CD4-positive, alpha-beta T cell (primary cell): ENCODE measurements around the gene GOLGA6C. TPM values are rescaled to one million over a fixed set of nuclear protein-coding genes. Genes with fewer than 3 reads are reported as not detected.
A peak's percentile ranks its signal among the peaks of the same experiment; 100 is the strongest.
"Not testable (repeated sequence)": the region's sequence is repeated elsewhere in the genome, so short reads cannot be mapped to it uniquely, and the experiment has no call there.

Experiments used
- ATAC-seq: fragments of 200-7000 bp; cut with Tn5 transposase; one replicate; pipeline ENCODE4 v1.10.0; 2022; ENCODE audit warnings: mild to moderate bottlenecking; ENCODE audit not compliant: poor library complexity
- CTCF ChIA-PET: fragments of 350-600 bp; sonication (Branson Sonifier 250); formaldehyde crosslinking; loops from one replicate; lab custom pipeline; 2021; ENCODE audit warnings: antibody characterized with exemption, inconsistent platforms; lab: Charles Lee
- POLR2A ChIA-PET: fragments of 350-600 bp; sonication (Branson Sonifier 250); formaldehyde crosslinking; loops from one replicate; lab custom pipeline; 2021; ENCODE audit warnings: antibody characterized with exemption, inconsistent platforms; lab: Charles Lee
- DNase-seq, 14 experiments: peaks; one replicate each; pipeline ENCODE4 v3.0.0-alpha.2; 2013 to 2020; ENCODE audit warnings: mixed read lengths in 2 of 14
- H3K27ac ChIP-seq, 2 donors: one replicate each; pipeline versions ENCODE4 v1.5.1 to v1.7.0; 2013; ENCODE audit warnings: low read length in 2 of 2, low read depth in 1 of 2, mild to moderate bottlenecking in 1 of 2
- H3K27me3 ChIP-seq, 2 experiments: 1 replicate in 1 of 2; 2 replicates in 1 of 2; pipeline versions ENCODE4 v1.6.1 to v1.7.0; 2013; ENCODE audit warnings: low read length in 2 of 2, control low read depth in 1 of 2, mild to moderate bottlenecking in 1 of 2, moderate library complexity in 1 of 2; ENCODE audit not compliant: insufficient read depth in 2 of 2, control insufficient read depth in 1 of 2
- H3K36me3 ChIP-seq: one replicate; pipeline ENCODE4 v1.6.1; 2013; ENCODE audit warnings: low read length, control low read depth; ENCODE audit not compliant: insufficient read depth
- H3K4me1 ChIP-seq: one replicate; pipeline ENCODE4 v1.6.1; 2013; ENCODE audit warnings: low read length, control low read depth; ENCODE audit not compliant: insufficient read depth
- H3K4me3 ChIP-seq: one replicate; pipeline ENCODE4 v1.5.1; 2013; ENCODE audit warnings: mild to moderate bottlenecking, low read length, moderate library complexity
- H3K9me3 ChIP-seq, 2 experiments: 1 replicate in 1 of 2; 2 replicates in 1 of 2; pipeline versions ENCODE4 v1.6.1 to v1.7.0; 2013; ENCODE audit warnings: low read length in 2 of 2, mild to moderate bottlenecking in 2 of 2, control low read depth in 1 of 2, moderate library complexity in 1 of 2; ENCODE audit not compliant: control insufficient read depth in 1 of 2, insufficient read depth in 1 of 2
- H3K27ac Mint-ChIP-seq: one replicate; pipeline ENCODE4 v1.8.0; 2020; ENCODE audit warnings: mixed read lengths
- H3K27me3 Mint-ChIP-seq: one replicate; pipeline ENCODE4 v1.8.0; 2021; ENCODE audit warnings: mixed read lengths
- H3K36me3 Mint-ChIP-seq: one replicate; pipeline ENCODE4 v1.8.0; 2021; ENCODE audit warnings: low read depth, mixed read lengths
- H3K4me1 Mint-ChIP-seq: one replicate; pipeline ENCODE4 v1.8.0; 2021; ENCODE audit warnings: low read depth, mixed read lengths
- H3K4me3 Mint-ChIP-seq: one replicate; pipeline ENCODE4 v1.8.0; 2020; ENCODE audit warnings: mild to moderate bottlenecking, mixed read lengths
- H3K9me3 Mint-ChIP-seq: one replicate; pipeline ENCODE4 v1.8.0; 2020; ENCODE audit warnings: mixed read lengths
- CTCF ChIP-seq: fragments of 200-600 bp; IDR thresholded peaks from one replicate; pipeline ENCODE4 v1.8.0; 2022; ENCODE audit warnings: antibody characterized with exemption, mild to moderate bottlenecking
- intact Hi-C, 2 experiments: fragments of 100-400 bp; cut with DNase I in 1 of 2; cut with micrococcal nuclease in 1 of 2; formaldehyde crosslinking; loops; one replicate each; pipeline versions ENCODE4 v1.15.1 to v1.9.0; 2023 to 2025; cut with DNase I, micrococcal nuclease
- total RNA-seq, 174 experiments: library from RNA in 2 of 174; stranded (reverse) in 2 of 174; gene quantifications; one replicate each; pipeline ENCODE4 v1.2.3 and lab custom pipeline; 2021 to 2026

The GOLGA6C gene
- total RNA-seq, 2 experiments from 2014 or later: not detected

GRCh38 chr15:75299311-75299688 is 41.2 kb downstream of the GOLGA6C start:
- H3K4me1 ChIP-seq, H3K4me1 Mint-ChIP-seq, H3K9me3 Mint-ChIP-seq, H3K27me3 ChIP-seq, intact Hi-C loops, H3K27ac Mint-ChIP-seq, H3K4me3 ChIP-seq, H3K27me3 Mint-ChIP-seq, H3K9me3 ChIP-seq, H3K4me3 Mint-ChIP-seq, H3K36me3 Mint-ChIP-seq, POLR2A ChIA-PET, CTCF ChIA-PET, H3K27ac ChIP-seq, H3K36me3 ChIP-seq: not testable (repeated sequence)
- TF ChIP-seq CTCF: peak; percentile 58
- DNase-seq (peak in 12 of 14 experiments; percentile 29 to 70 (median 52)), ATAC-seq (peak; percentile 91)

GRCh38 chr15:75300026-75300425 is 41.9 kb downstream of the GOLGA6C start:
- H3K4me3 Mint-ChIP-seq, H3K36me3 Mint-ChIP-seq, DNase-seq, H3K27me3 Mint-ChIP-seq, H3K27ac Mint-ChIP-seq, CTCF ChIA-PET, H3K4me1 ChIP-seq, H3K27ac ChIP-seq, H3K9me3 Mint-ChIP-seq, ATAC-seq, H3K4me3 ChIP-seq, H3K4me1 Mint-ChIP-seq, H3K9me3 ChIP-seq, POLR2A ChIA-PET, intact Hi-C loops, H3K27me3 ChIP-seq, H3K36me3 ChIP-seq: not testable (repeated sequence)

GRCh38 chr15:75302318-75302717 is 44.2 kb downstream of the GOLGA6C start:
- no peak overlapping the region for H3K4me3 Mint-ChIP-seq
- peaks cover 25% of the 10 kb centered on the region for H3K27me3 Mint-ChIP-seq
- ATAC-seq: no peak
- no peak for TF ChIP-seq CTCF
- no peak overlapping the region for H3K27ac ChIP-seq
- POLR2A ChIA-PET: no interaction called here
- no peak for DNase-seq
- H3K27ac Mint-ChIP-seq: no peak overlapping the region
- H3K4me1 ChIP-seq: no peaks in the 10 kb centered on the region
- peaks cover 0 to 7% of the 10 kb centered on the region in 2 experiments for H3K27me3 ChIP-seq
- no peaks in the 10 kb centered on the region for H3K9me3 Mint-ChIP-seq
- intact Hi-C loops: no loop called here
- H3K9me3 ChIP-seq: no peaks in the 10 kb centered on the region
- CTCF ChIA-PET: no interaction called here
- no peaks in the 10 kb centered on the region for H3K4me1 Mint-ChIP-seq
- no peaks in the 10 kb centered on the region for H3K36me3 Mint-ChIP-seq
- no peaks in the 10 kb centered on the region for H3K36me3 ChIP-seq
- no peak overlapping the region for H3K4me3 ChIP-seq

DNA sequence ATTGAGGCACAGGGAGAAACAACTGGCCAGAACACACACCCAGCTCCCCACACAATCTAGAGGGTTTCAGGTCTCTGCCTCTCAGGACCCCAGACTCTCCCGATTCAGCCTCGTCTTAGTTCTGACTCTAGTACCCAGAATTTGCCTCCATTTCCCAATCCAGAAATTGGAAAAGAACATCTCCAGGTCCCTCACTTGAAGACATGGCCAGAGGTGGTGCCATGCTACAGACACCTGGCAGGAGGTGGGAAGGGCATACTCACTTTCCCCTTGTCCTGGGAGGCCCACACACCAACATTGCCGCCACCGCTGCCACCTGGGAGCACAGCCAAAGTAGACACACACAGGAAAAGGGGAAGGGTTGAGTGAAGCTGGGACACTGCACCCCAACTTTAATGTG is 44.6 kb downstream of the GOLGA6C start:
- ATAC-seq, H3K4me1 Mint-ChIP-seq, H3K27ac Mint-ChIP-seq, H3K9me3 Mint-ChIP-seq, H3K36me3 Mint-ChIP-seq, H3K27ac ChIP-seq, H3K9me3 ChIP-seq, intact Hi-C loops, POLR2A ChIA-PET, H3K4me3 Mint-ChIP-seq, CTCF ChIA-PET, DNase-seq, H3K4me1 ChIP-seq, H3K27me3 ChIP-seq, H3K4me3 ChIP-seq, H3K36me3 ChIP-seq: not testable (repeated sequence)
- peaks cover 29% of the 10 kb centered on the region for H3K27me3 Mint-ChIP-seq
